Activated CD4-positive, CD25-positive, alpha-beta regulatory T cell treated with anti-CD3 and anti-CD28 coated beads, Interleukin-2, amount 50 U/mL, for 24 hours (primary cell): ENCODE results near the gene CD200.
A peak's percentile ranks its signal among the peaks of the same experiment; 100 is the strongest.

Experiments used
- ATAC-seq, 2 donors: fragments of 150-1000 bp; cut with Tn5 transposase; one replicate each; pipeline ENCODE4 v1.10.0; 2021; ENCODE audit warnings: mild to moderate bottlenecking in 1 of 2, moderate library complexity in 1 of 2

Gene CD200

GRCh38 chr3:112333381-112334317 lies 693 bp downstream of the CD200 start:
- peak in 1 of 2 donors; percentile 14 for ATAC-seq

DNA sequence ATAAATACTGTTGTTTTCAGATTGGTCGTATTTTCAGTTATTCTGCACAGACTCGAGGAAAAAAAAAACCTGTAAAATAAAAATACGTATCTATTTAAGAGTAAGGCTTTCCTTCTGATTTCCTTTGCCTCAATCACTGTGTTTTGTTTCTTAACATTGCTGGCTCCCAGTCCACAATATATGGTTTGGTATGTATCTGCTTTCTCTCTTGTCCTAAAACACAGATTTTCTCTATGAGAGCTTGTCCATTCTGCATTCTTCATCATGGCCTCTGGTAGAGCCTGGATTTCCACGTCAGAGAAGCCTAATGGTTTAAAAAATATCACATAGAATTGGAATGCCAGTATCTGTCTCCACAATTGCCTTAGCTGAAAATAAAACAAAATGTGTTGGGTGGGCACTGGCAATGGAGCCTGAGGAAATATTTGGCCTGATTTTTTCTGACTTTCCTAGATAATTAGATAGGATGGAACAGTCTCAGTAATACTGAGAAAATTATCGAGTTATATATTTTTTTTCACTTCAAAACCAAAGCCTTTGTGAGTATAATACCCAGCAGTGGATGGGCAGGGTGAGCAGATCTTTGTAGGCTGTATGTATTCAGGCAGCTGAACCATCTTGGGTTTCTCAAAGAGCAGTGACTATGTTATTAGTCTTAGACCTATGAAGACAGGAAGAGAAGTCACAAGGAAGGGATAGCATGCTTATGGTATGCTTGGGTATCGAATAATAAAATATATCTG lies 1.9 kb downstream of the CD200 start:
- ATAC-seq = no peak

DNA sequence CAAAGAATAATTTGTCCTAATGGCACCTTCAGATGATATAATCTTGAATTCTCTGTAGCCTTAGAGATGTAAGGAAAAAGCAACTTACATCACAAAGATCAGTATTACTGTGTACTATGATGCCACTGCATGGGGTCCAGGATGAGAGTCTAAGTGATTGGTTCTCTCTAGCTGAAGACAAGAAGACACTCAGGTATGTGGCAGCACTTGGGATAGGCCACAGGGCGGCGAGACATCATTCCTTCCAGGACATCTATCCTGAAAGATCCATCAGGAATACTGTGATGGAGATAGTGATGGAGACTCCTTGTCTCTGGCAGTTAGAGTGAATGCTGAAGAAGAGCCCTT lies 2.5 kb downstream of the CD200 start:
- ATAC-seq = no peak

GRCh38 chr3:112338021-112338726 lies 5.2 kb downstream of the CD200 start:
- ATAC-seq = peak; percentile 85

DNA sequence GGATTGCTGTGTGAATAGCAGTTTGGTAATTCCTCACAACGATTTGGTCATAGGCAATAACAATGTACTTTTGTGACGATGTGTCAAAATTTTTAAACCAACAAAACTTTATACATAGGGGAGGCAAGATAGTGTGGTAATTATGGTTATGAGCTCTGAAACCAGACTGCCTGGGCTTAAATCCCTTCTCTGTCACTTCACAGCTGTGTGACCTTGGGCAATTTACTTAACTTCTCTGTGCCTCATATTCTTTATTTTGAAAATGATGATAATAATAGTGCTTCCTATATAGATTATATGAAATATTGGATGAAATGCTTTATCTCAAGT lies 5.7 kb downstream of the CD200 start:
- ATAC-seq = peak; percentile 17 to 41

DNA sequence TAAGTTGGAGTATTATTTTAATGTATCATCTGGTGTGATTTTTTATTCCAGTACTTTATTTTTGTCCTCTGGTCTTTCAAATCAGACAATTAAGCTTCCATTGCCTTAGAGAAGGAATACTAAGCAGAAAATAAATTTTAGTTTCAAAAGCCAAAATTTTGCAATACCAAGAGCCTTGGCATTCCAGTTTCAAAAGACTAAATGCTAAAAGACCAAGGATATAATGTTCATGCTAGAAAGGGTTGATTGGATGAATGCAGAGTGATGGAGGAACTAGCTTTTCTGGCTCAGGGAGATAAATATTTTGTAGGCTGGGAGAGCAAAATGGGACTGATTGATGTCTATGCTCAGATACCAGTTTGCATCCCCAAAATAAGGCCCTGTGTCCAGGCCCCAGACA lies 6.2 kb downstream of the CD200 start:
- no peak for ATAC-seq

DNA sequence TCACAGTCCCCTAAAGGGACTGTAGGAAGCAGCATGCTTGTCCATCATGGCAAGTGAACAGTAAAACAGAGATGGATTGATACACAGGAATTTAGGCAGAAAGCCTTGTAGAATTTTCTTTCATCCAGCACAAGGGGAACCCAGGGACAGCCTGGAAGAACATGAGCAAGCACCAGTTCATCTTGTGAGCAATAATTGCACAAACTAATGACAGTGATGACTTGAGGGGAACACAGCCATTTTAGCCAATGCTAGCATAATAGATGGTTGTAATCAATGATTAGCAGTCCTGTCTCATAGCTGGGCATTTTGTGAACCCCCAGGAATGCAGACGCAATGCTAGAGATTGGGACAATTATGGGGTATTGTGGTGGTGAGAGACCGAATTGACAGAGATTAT lies 6.7 kb downstream of the CD200 start:
- ATAC-seq = no peak

GRCh38 chr3:112341386-112341785 lies 8.4 kb downstream of the CD200 start:
- ATAC-seq = no peak

- no peak for ATAC-seq
Measured at GRCh38 chr3:112345681-112346080, 12.7 kb downstream of the CD200 start.

DNA sequence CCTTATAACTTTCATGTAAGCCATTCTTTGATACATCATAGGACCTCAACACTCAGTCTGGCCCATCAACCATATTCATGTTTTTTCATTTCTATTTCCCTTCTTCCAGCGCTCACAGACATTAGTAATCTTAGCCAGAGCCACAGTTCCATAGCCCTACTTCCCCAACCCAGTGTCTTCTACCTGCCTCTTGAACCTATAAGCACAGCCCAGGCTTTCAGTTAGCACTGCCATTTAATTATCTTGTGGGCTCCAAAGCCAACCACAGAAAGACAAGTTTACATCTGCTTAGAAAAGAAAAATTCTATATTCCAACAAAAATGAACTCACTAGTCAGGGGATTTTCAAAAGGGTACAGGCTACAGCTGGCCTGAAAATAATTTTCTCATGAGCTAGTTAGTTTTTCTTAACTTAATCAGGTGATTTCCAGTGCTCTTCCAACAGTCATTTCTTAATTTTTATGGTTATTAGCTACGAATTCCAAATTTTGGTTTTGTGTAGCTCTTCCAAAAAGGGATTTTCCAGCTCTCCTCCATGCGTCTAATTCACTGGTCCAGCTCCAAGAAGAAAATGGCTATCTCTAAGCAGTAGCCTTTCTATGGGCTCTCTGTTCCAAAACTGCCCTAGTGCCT lies 13.7 kb downstream of the CD200 start:
- no peak for ATAC-seq

DNA sequence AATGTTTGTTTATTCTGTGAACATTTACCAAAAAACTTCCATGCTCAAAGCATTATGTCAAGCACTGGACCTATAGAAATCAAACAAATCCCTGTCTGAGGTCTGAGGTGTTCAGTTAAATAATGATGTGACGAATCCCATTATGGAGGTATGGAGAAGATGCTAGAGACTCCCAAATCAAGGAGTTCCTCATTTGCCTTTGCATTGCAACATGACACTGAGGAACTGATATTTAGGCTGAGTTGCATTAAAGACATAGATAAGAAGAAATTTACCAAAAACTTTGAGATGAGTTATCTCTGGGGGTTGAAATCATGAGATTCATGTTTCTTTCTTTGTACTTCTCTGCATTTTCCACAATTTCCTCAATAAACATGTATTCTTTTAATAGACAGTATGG lies 16.0 kb downstream of the CD200 start:
- ATAC-seq = no peak

DNA sequence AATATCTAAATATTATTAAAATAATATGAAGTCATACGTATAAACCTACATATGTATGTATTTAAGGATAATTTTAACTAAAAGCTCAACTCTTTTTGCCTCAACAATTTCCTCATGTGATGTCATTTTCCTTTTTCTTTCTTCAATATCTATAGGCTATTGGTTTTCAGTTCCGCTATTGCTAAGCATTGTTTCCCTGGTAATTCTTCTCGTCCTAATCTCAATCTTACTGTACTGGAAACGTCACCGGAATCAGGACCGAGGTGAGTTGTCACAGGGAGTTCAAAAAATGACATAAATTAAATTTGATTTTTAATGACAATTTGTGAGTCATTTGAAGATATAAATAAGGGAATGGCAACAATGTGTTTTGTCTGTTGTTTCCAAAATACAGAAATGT lies 16.6 kb downstream of the CD200 start:
- ATAC-seq = no peak

GRCh38 chr3:112350018-112350810 lies 17.3 kb downstream of the CD200 start:
- no peak for ATAC-seq

- ATAC-seq = no peak
Measured at GRCh38 chr3:112351036-112351435, 18.1 kb downstream of the CD200 start.

GRCh38 chr3:112351823-112352222 lies 18.9 kb downstream of the CD200 start:
- ATAC-seq = no peak

DNA sequence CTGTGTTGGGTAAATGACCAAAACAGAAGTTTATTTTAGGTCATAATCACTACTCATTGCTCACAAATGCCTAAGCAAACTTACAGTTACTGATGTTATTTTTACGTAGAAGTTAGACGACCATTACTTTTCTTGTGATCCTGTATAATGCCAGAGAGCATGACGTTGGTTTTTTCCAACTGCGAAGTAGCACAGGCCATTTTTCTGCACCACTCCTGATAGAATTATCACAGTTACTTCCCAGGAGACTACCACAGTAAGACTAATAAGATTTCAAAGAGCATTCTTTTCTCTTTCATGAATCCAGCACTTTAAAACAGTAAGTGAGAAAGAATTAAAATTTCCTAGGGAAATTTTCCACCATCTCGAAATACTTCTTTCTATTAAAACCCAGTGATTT lies 19.8 kb downstream of the CD200 start:
- no peak for ATAC-seq

DNA sequence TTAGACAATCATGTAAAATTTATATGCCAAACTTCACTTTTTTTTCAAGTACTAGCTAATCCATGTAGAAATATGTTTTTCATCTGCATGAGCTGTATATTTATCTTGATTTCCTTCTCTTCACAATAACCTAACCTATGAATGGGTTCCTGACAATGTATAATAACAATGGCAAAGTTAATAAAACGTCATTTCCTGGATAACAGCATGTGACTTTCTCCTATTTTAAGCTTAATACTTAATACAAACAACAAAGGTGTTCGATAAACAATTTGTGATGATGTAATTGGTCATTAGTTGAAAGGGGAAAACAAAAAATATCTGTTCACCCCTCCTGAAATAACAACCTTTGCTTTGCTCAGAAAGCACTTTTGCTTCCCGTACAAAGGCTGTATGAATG lies 20.4 kb downstream of the CD200 start:
- no peak for ATAC-seq

- no peak for ATAC-seq
Measured at GRCh38 chr3:112354642-112355306, 21.8 kb downstream of the CD200 start.

GRCh38 chr3:112355307-112355687 lies 22.3 kb downstream of the CD200 start:
- no peak for ATAC-seq

- ATAC-seq = peak; percentile 59 to 82
Measured at GRCh38 chr3:112357930-112358780, 25.2 kb downstream of the CD200 start.

- no peak for ATAC-seq
Measured at GRCh38 chr3:112360561-112360960, 27.6 kb downstream of the CD200 start.
